ENCODE measurements around the gene ETV2. TPM values are rescaled to one million over a fixed set of nuclear protein-coding genes. Genes with fewer than 3 reads are reported as not detected.
A peak's percentile ranks its signal among the peaks of the same experiment; 100 is the strongest.

The ETV2 gene
- total and polyA plus RNA-seq, 9 donors: 0.79 to 2.5 (median 1.6) TPM; not detected in 1

GRCh38 chr19:35608251-35608650 lies 33.3 kb upstream of the ETV2 start:
- no peak overlapping the region for H3K27ac ChIP-seq
- intact Hi-C loops (cut with DNase I): no loop called here
- no peaks in the 10 kb centered on the region for H3K36me3 ChIP-seq
- H3K9me3 ChIP-seq: no peaks in the 10 kb centered on the region
- peaks cover 5% of the 10 kb centered on the region for H3K4me1 ChIP-seq (ENCODE audit: insufficient read depth)
- no peak for TF ChIP-seq EP300 (IDR thresholded peaks at IDR 0.05)
- 67 to 81% (median 74%) methylated on average over 2 of the region's 2 CpGs for WGBS, 3 donors
- no peaks in the 10 kb centered on the region for H3K27me3 ChIP-seq
- no peak overlapping the region for H3K4me3 ChIP-seq
- DNase-seq: no peak

- Histone ChIP-seq H3K27ac (no peak overlapping the region), H3K4me1 (ENCODE audit: insufficient read depth) (peaks cover 5% of the 10 kb centered on the region), H3K27me3 (no peaks in the 10 kb centered on the region), H3K4me3 (no peak overlapping the region), H3K36me3 (no peaks in the 10 kb centered on the region), H3K9me3 (no peaks in the 10 kb centered on the region)
- DNase-seq: no peak
- no peak for TF ChIP-seq CTCF (IDR thresholded peaks at IDR 0.05)
- TF ChIP-seq EP300 (IDR thresholded peaks at IDR 0.05): no peak
- TF ChIP-seq POLR2A (IDR thresholded peaks at IDR 0.05): no peak
- 70 to 87% (median 72%) methylated on average over 6 of the region's 6 CpGs for WGBS, 3 donors
- intact Hi-C loops (cut with DNase I): loop anchor here in 2 of 4 donors (10.0 kb wide), 2 partner anchors 65 to 345 kb away; partner anchors contain the start of genes TMEM147 (in 1 of the 2) and USF2 (in 1 of the 2)
Measured at GRCh38 chr19:35609851-35610353, 31.6 kb upstream of the ETV2 start.

GRCh38 chr19:35612224-35612558 lies 29.4 kb upstream of the ETV2 start:
- TF ChIP-seq POLR2A (IDR thresholded peaks at IDR 0.05): no peak
- H3K4me3 ChIP-seq: peak overlapping the region; percentile 77
- H3K36me3 ChIP-seq: no peaks in the 10 kb centered on the region
- DNase-seq: no peak
- H3K27me3 ChIP-seq: no peaks in the 10 kb centered on the region
- H3K27ac ChIP-seq: peak overlapping the region in 1 of 2 donors; percentile 85
- no peaks in the 10 kb centered on the region for H3K9me3 ChIP-seq
- 25 to 31% (median 29%) methylated on average over 9 of the region's 9 CpGs for WGBS, 3 donors
- intact Hi-C loops (cut with DNase I): loop anchor here in 2 of 4 donors (10.0 kb wide), 2 partner anchors 67 to 347 kb away; partner anchors contain the start of genes TMEM147 (in 1 of the 2) and USF2 (in 1 of the 2)
- H3K4me1 ChIP-seq (ENCODE audit: insufficient read depth): peaks cover 5% of the 10 kb centered on the region

- TF ChIP-seq POLR2A (IDR thresholded peaks at IDR 0.05) (peak; percentile 63), EP300 (IDR thresholded peaks at IDR 0.05) (no peak), CTCF (IDR thresholded peaks at IDR 0.05) (peak in 2 of 3 donors; percentile 46 to 55)
- 0 to 1% (median 0%) methylated on average over 34 to 47 of the region's 47 CpGs for WGBS, 3 donors
- H3K4me3 ChIP-seq: peak within 1 kb of the TSS; percentile 77
- H3K36me3 ChIP-seq: no peaks in the 10 kb centered on the region
- intact Hi-C loops (cut with DNase I): loop anchor here in 2 of 4 donors (10.0 kb wide), 2 partner anchors 68 to 348 kb away; partner anchors contain the start of genes TMEM147 (in 1 of the 2) and USF2 (in 1 of the 2)
- peak within 1 kb of the TSS; percentile 23 to 85 for H3K27ac ChIP-seq
- H3K9me3 ChIP-seq: no peaks in the 10 kb centered on the region
- H3K4me1 ChIP-seq (ENCODE audit: insufficient read depth): peaks cover 5% of the 10 kb centered on the region
- peak; percentile 89 to 97 (median 95) for DNase-seq
- H3K27me3 ChIP-seq: no peaks in the 10 kb centered on the region
Measured at GRCh38 chr19:35612559-35613321, 28.8 kb upstream of the ETV2 start, which contains the start of gene HAUS5. Gene HAUS5, plus strand, starts transcription at chr19:35612735. Its CDS starts 60 bp downstream, at chr19:35612795.

- Histone ChIP-seq H3K9me3 (no peaks in the 10 kb centered on the region), H3K27ac (no peak overlapping the region), H3K4me1 (ENCODE audit: insufficient read depth) (peaks cover 5% of the 10 kb centered on the region), H3K4me3 (no peak overlapping the region), H3K36me3 (no peaks in the 10 kb centered on the region), H3K27me3 (no peaks in the 10 kb centered on the region)
- WGBS, 3 donors: 65 to 86% (median 67%) methylated on average over 1 of the region's 1 CpG
- intact Hi-C loops (cut with DNase I): loop anchor here in 2 of 4 donors (10.0 kb wide), 2 partner anchors 69 to 349 kb away; partner anchors contain the start of genes TMEM147 (in 1 of the 2) and USF2 (in 1 of the 2)
- no peak for DNase-seq
- TF ChIP-seq POLR2A (IDR thresholded peaks at IDR 0.05) (no peak), CTCF (IDR thresholded peaks at IDR 0.05) (no peak), EP300 (IDR thresholded peaks at IDR 0.05) (no peak)
Measured at GRCh38 chr19:35613574-35613973, 28.0 kb upstream of the ETV2 start.

Data from ovary (tissue), 9 donors.